Endodermal cell (in vitro differentiated cells): Measurements from ENCODE around the gene RNF223. TPM values are rescaled to one million over a fixed set of nuclear protein-coding genes. Genes with fewer than 3 reads are reported as not detected.
A peak's percentile ranks its signal among the peaks of the same experiment; 100 is the strongest.
"Not testable (repeated sequence)": the region's sequence is repeated elsewhere in the genome, so short reads cannot be mapped to it uniquely, and the experiment has no call there.

Experiments
- DNase-seq: peaks from one replicate; pipeline ENCODE4 v3.0.0-alpha.2; 2017
- H3K27ac ChIP-seq: 2 replicates; pipeline ENCODE4 v1.5.1; 2013; ENCODE audit warnings: mild to moderate bottlenecking, low read depth, low read length, moderate library complexity
- H3K27me3 ChIP-seq: 2 replicates; pipeline ENCODE4 v1.6.1; 2013; ENCODE audit warnings: mild to moderate bottlenecking, low read length, moderate library complexity; ENCODE audit not compliant: insufficient read depth, control insufficient read depth, poor library complexity, severe bottlenecking
- H3K36me3 ChIP-seq: 2 replicates; pipeline ENCODE4 v1.7.0; 2013; ENCODE audit warnings: mild to moderate bottlenecking, low read length, moderate library complexity; ENCODE audit not compliant: control insufficient read depth, insufficient read depth
- H3K4me1 ChIP-seq: one replicate; pipeline ENCODE4 v1.7.0; 2013; ENCODE audit warnings: low read length; ENCODE audit not compliant: control insufficient read depth, insufficient read depth
- H3K4me3 ChIP-seq: 2 replicates; pipeline ENCODE4 v1.5.1; 2013; ENCODE audit warnings: mild to moderate bottlenecking, low read length, moderate library complexity
- H3K9ac ChIP-seq: 2 replicates; pipeline ENCODE4 v1.6.1; 2013; ENCODE audit warnings: mild to moderate bottlenecking, low read length, moderate library complexity; ENCODE audit not compliant: poor library complexity, severe bottlenecking; ENCODE audit errors: extremely low read depth
- H3K9me3 ChIP-seq: 2 replicates; pipeline ENCODE4 v1.6.1; 2013; ENCODE audit warnings: mild to moderate bottlenecking, low read length, moderate library complexity; ENCODE audit not compliant: control insufficient read depth
- H3K27ac Mint-ChIP-seq: 2 replicates; pipeline ENCODE4 v1.8.0; 2020; ENCODE audit warnings: mixed read lengths
- H3K27me3 Mint-ChIP-seq: 2 replicates; pipeline ENCODE4 v1.8.0; 2021; ENCODE audit warnings: mild to moderate bottlenecking, mixed read lengths; ENCODE audit not compliant: insufficient read depth
- H3K36me3 Mint-ChIP-seq: 2 replicates; pipeline ENCODE4 v1.8.0; 2020; ENCODE audit warnings: low read depth, mixed read lengths
- H3K4me1 Mint-ChIP-seq: 2 replicates; pipeline ENCODE4 v1.8.0; 2020; ENCODE audit warnings: mixed read lengths
- H3K4me3 Mint-ChIP-seq: 2 replicates; pipeline ENCODE4 v1.8.0; 2020; ENCODE audit warnings: mild to moderate bottlenecking, moderate library complexity, mixed read lengths
- H3K9me3 Mint-ChIP-seq: 2 replicates; pipeline ENCODE4 v1.8.0; 2020; ENCODE audit warnings: mild to moderate bottlenecking, mixed read lengths
- WGBS, 2 experiments: methylation state at CpG; one replicate each; pipeline versions ENCODE4 v1.1.5 to v1.1.7; 2013; ENCODE audit warnings: missing lambda C conversion rate in 2 of 2, mixed read lengths in 1 of 2; ENCODE audit not compliant: insufficient coverage in 1 of 2, insufficient read length in 1 of 2; 5-methylcytosine and 5-hydroxymethylcytosine counted together
- total RNA-seq, 2 donors: library from RNA; stranded (reverse); fragmentation: NEBNext Ultra II Directional in 1 of 2; extraction: Animal tissue kit (Norgen Biotek cat#: 25700) in 1 of 2; gene quantifications; 2 replicates in 1 of 2; 3 replicates in 1 of 2; pipeline ENCODE4 v1.2.1, GENCODE V29; 2021
- TF ChIP-seq, protein P1 (sequence below): fragments of 200-600 bp; sonication (generic); conservative IDR thresholded peaks from 2 replicates; pipeline ENCODE4 v1.5.0; 2021; ENCODE audit warnings: antibody characterized with exemption, mild to moderate bottlenecking

Gene RNF223
- total RNA-seq, 2 donors from 2014 or later = not detected

DNA sequence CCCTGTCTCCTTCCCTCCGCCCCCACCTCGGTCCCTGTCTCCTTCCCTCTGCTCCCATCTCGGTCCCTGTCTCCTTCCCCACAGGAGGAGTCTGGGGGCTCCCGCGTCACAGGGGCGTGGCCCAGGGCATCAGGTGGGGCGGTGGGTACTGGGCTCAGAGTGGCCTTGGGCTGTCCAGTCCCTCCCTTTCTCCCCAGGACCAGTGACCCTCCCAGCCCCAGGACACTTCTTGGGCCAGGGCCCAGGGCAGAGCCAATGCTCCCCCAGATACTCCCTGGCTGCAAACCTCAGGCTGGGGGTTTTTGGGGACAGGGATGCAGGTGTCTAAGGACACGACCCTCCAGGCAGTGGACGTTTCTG lies 6.8 kb upstream of the RNF223 start:
- no peak overlapping the region for H3K27ac Mint-ChIP-seq
- H3K4me3 Mint-ChIP-seq = no peak overlapping the region
- Histone ChIP-seq H3K9ac (no peak overlapping the region), H3K4me3 (no peak overlapping the region), H3K9me3 (no peaks in the 10 kb centered on the region), H3K27ac (no peak overlapping the region), H3K27me3 (peaks cover 11% of the 10 kb centered on the region), H3K36me3 (no peaks in the 10 kb centered on the region), H3K4me1 (peaks cover 7% of the 10 kb centered on the region)
- TF ChIP-seq, protein P1, sequence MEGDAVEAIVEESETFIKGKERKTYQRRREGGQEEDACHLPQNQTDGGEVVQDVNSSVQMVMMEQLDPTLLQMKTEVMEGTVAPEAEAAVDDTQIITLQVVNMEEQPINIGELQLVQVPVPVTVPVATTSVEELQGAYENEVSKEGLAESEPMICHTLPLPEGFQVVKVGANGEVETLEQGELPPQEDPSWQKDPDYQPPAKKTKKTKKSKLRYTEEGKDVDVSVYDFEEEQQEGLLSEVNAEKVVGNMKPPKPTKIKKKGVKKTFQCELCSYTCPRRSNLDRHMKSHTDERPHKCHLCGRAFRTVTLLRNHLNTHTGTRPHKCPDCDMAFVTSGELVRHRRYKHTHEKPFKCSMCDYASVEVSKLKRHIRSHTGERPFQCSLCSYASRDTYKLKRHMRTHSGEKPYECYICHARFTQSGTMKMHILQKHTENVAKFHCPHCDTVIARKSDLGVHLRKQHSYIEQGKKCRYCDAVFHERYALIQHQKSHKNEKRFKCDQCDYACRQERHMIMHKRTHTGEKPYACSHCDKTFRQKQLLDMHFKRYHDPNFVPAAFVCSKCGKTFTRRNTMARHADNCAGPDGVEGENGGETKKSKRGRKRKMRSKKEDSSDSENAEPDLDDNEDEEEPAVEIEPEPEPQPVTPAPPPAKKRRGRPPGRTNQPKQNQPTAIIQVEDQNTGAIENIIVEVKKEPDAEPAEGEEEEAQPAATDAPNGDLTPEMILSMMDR = no peak
- peaks cover 2% of the 10 kb centered on the region for H3K36me3 Mint-ChIP-seq
- H3K9me3 Mint-ChIP-seq = no peaks in the 10 kb centered on the region
- H3K27me3 Mint-ChIP-seq = peaks cover 3% of the 10 kb centered on the region
- peak; percentile 65 for DNase-seq
- WGBS, 2 experiments = 65 to 80% methylated on average over 1 to 9 of the region's 9 CpGs
- H3K4me1 Mint-ChIP-seq = peaks cover 2% of the 10 kb centered on the region

DNA sequence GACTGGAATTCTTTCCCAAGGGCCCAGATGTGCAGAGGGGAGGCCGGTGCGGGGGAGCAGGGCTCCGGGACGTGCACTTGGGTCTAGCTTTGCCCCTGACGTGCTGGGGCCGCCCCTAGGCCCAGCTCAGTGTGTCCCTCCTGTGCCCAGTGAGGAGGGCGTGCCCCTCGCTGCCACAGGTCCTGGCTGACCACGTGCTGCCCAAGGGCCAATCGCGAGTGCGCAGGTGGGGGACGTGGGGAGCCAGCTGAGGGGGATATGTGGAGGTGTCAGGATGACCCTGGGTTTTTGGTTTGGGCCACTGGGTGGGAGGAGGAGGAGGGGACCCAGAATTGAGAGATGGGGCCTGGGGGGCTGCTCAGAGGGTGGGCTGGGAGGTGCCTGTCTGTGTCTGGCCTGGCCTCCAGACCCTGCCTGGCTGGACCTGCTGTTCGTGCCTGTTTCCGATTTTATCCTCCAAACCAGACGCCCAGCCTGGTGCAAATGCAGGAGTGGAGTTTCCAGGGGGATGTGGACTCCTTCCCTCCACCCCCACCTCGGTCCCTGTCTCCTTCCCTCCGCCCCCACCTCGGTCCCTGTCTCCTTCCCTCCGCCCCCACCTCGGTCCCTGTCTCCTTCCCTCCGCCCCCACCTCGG lies 6.1 kb upstream of the RNF223 start:
- peaks cover 3% of the 10 kb centered on the region for H3K27me3 Mint-ChIP-seq
- Histone ChIP-seq H3K36me3 (no peaks in the 10 kb centered on the region), H3K4me1 (peaks cover 7% of the 10 kb centered on the region), H3K27ac (no peak overlapping the region), H3K27me3 (peaks cover 17% of the 10 kb centered on the region), H3K9me3 (no peaks in the 10 kb centered on the region), H3K9ac (no peak overlapping the region), H3K4me3 (peak overlapping the region; percentile 53)
- peaks cover 2% of the 10 kb centered on the region for H3K4me1 Mint-ChIP-seq
- 0 to 6% methylated on average over 9 to 16 of the region's 23 CpGs for WGBS, 2 experiments
- H3K9me3 Mint-ChIP-seq = no peaks in the 10 kb centered on the region
- no peak overlapping the region for H3K27ac Mint-ChIP-seq
- DNase-seq = peak; percentile 94
- H3K4me3 Mint-ChIP-seq = peak overlapping the region; percentile 42
- H3K36me3 Mint-ChIP-seq = peaks cover 2% of the 10 kb centered on the region
- TF ChIP-seq, protein P1 = no peak

DNA sequence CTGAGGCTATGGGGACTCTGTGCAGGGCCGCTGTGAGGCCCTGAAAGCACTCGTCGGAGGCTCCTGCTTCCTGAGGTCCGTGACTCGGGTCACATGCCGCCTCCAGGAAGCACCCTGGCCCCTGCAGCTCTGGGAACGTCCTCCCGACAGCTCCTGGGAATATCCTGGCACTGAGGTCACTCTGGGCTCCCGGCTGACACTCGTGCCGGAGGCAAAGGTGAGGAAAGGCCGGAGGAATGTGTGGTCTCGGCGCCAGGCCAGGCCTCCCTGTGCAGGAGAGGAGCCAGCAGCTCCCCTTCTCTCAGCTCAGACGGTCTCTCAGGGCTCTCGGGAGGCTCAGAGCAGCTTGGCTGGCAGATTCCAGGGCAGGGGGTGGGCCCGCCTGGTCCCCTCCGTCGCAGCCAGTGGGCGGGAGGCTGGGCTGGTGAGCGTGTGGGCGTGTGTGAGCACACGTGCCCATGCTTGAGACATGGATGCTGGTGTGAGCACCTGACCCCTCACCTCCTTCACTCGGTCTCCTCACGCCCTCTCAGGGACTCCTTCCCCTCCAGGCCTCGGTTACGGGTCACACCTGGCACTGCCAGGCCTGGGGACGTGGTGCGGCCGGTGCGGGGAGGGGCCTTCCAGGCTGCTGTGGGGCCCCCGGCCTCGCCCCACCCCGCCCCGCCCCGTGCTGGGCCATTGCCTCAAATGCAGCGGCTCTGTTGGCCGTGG lies 5.5 kb upstream of the RNF223 start:
- H3K4me1 Mint-ChIP-seq = peaks cover 2% of the 10 kb centered on the region
- peaks cover 6% of the 10 kb centered on the region for H3K27me3 Mint-ChIP-seq
- no peak overlapping the region for H3K9ac ChIP-seq
- no peaks in the 10 kb centered on the region for H3K9me3 Mint-ChIP-seq
- H3K27ac Mint-ChIP-seq = peak overlapping the region; percentile 48
- H3K9me3 ChIP-seq = no peaks in the 10 kb centered on the region
- peaks cover 7% of the 10 kb centered on the region for H3K4me1 ChIP-seq
- TF ChIP-seq, protein P1 = no peak
- H3K4me3 Mint-ChIP-seq = peak overlapping the region; percentile 42
- peaks cover 2% of the 10 kb centered on the region for H3K36me3 Mint-ChIP-seq
- DNase-seq = peak; percentile 92
- H3K27me3 ChIP-seq = peaks cover 17% of the 10 kb centered on the region
- WGBS, 2 experiments = 4 to 9% methylated on average over 23 to 38 of the region's 38 CpGs
- H3K27ac ChIP-seq = no peak overlapping the region
- H3K4me3 ChIP-seq = peak overlapping the region; percentile 53
- H3K36me3 ChIP-seq = no peaks in the 10 kb centered on the region

DNA sequence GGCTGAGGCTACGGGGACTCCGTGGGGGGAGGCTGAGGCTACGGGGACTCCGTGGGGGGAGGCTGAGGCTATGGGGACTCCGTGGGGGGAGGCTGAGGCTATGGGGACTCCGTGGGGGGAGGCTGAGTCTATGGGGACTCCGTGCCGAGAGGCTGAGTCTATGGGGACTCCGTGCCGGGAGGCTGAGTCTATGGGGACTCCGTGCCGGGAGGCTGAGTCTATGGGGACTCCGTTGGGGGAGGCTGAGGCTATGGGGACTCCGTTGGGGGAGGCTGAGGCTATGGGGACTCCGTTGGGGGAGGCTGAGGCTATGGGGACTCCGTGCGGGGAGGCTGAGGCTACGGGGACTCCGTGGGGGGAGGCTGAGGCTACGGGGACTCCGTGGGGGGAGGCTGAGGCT lies 3.3 kb upstream of the RNF223 start:
- peaks cover 17% of the 10 kb centered on the region for H3K27me3 ChIP-seq
- not testable (repeated sequence) for H3K27ac Mint-ChIP-seq, H3K36me3 Mint-ChIP-seq, H3K4me1 ChIP-seq, H3K4me1 Mint-ChIP-seq, H3K9me3 Mint-ChIP-seq, DNase-seq, H3K27ac ChIP-seq, H3K9me3 ChIP-seq, H3K36me3 ChIP-seq, H3K4me3 ChIP-seq, H3K4me3 Mint-ChIP-seq, H3K9ac ChIP-seq
- H3K27me3 Mint-ChIP-seq = peaks cover 11% of the 10 kb centered on the region
- WGBS, 2 experiments = 86% methylated on average over 7 of the region's 21 CpGs; no CpG with 5 or more reads in 1 of the 2 experiments
